ENCODE measurements around the gene EIF2B5.

DNA sequence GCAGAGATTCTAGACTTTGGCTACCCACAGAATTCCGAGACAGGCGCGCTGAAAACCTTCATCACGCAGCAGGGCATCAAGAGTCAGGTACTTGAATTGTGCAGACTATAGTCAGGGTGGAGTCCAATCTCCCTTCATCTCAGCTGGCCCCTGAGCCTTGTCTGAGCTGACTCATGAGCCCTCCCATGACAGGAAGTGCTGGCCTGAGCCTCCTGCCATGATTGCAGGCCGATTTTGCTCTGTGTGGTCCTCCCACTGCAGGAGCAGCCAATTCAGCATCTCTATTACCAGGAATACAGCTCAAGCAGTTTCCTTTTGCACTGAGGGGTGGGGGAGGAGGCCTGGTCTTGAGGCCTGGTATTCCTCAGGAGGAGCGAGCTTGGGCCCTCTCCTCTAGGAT is 45.0 kb downstream of the EIF2B5 start:
- TF ChIP-seq GATA2 (IDR thresholded peaks at IDR 0.05; ENCODE audit: low read depth, low read length) = no peak
- TF ChIP-seq GATA3 (IDR thresholded peaks at IDR 0.05; ENCODE audit: low read depth, low read length) = no peak

All from SH-SY5Y (cell line).